H1 (cell line): ENCODE results near the gene APOBR. TPM values are rescaled to one million over a fixed set of nuclear protein-coding genes. Genes with fewer than 3 reads are reported as not detected.

Experiments used
- ASH2L ChIP-seq: fragments of 200-600, 300-600 bp; sonication (generic); IDR thresholded peaks from one replicate; pipeline ENCODE4 v1.7.1; 2017; ENCODE audit warnings: low read length
- FOSL1 ChIP-seq: IDR thresholded peaks from 2 replicates; pipeline ENCODE4 v1.6.1; 2011; ENCODE audit warnings: mild to moderate bottlenecking, low read depth, low read length, moderate library complexity; ENCODE audit not compliant: insufficient read depth
- GTF2F1 ChIP-seq: IDR thresholded peaks from 2 replicates; pipeline ENCODE4 v1.6.1; 2012; ENCODE audit warnings: low read depth, low read length, improper control_type of control experiment, borderline replicate concordance
- SIX5 ChIP-seq: IDR thresholded peaks from 2 replicates; pipeline ENCODE4 v1.6.1; 2011; ENCODE audit warnings: mild to moderate bottlenecking, low read depth, low read length
- polyA plus RNA-seq, 7 experiments: library from polyadenylated mRNA; depleted of rRNA in 3 of 7; stranded (reverse) in 5 of 7; unstranded in 2 of 7; fragments of >200 nt in 5 of 7; fragments of 200-250 nt in 2 of 7; gene quantifications; 1 replicate in 5 of 7; 2 replicates in 1 of 7; 4 replicates in 1 of 7; pipeline versions ENCODE4 v1.2.1 to v1.2.3, GENCODE V29; 2011 to 2013; ENCODE audit warnings: missing spikeins in 2 of 7, mixed read lengths in 2 of 7
- total RNA-seq: library from RNA; stranded (reverse); fragmentation: NEBNext Ultra II Directional; extraction: Animal tissue kit (Norgen Biotek cat#: 25700); gene quantifications from 2 replicates; pipeline ENCODE4 v1.2.1, GENCODE V29; 2021

The APOBR gene
- total and polyA plus RNA-seq, 2 of the 8 experiments (the other 6 are each of a cell fraction or from before 2014, with no cell fraction given) = not detected

GRCh38 chr16:28497861-28498599 is 3.6 kb downstream of the APOBR start (continued):
- no peak for TF ChIP-seq GTF2F1
- no peak for TF ChIP-seq SIX5
- no peak for TF ChIP-seq ASH2L
- TF ChIP-seq FOSL1 = no peak
